ENCODE results near the gene CNPY3.

CNPY3 gene

DNA sequence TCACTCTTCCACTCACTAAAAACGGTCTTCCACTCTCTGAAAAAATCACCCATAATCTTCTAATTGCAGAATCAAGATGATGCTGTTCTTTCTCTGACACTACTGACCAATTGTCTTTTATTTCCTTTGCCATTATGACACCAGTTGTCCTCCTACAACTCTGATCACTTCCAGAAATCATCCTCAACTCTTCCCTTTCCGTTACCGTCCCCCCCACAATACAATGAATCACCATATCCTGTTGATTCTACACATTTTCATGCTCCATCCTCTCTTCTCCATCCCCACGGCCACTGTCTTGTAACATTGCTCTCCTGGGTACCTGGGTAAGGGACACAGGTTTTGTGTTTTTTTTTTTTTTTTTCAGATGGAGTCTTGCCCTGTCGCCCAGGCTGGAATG, 52.6 kb downstream of the CNPY3 start:
- DNase-seq (ENCODE audit: low read depth): no peak

DNA sequence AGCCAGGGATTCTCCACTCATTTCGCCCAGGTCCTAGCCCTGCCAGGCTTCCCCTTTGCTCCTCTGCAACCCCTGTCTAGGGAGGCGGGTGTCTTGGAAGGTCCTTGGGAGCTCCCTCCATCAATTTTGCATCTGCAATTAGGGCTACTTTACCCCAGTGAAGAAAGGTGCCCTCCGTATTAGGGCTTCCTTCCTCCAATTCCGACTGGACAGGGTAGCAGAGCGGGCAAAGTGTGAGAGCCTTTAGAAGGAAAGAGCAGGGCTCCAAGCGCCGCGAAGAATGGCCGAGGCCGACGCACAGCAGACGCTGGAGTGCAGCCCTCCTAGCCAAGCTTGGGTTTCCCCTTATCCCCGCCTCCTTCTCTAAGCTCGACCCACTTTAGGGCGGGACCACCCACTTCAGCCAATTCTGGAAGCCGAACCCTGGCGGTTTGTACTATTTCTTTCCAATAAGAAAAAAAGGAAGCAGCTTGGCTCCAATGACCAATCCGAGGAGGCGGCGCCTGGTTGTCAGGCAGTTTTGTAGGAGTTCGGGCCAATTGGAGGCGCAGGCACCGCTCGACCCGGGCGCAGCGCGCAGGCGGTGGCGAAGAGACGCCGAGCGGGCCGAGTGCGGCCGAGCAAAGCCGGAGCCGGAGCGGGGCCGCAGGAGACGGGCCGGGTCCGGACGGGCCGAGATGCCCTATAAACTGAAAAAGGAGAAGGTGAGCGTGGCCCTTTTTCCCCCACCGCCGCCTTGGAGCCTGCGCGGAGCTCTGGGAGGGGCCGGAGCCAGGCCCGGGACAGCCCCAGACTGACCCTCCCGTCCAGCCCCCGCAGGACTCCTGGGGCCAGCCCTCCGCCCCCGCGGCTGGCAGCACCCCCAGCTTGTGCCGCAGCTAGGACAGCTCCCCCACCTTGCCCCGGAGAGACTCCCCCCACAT, 55.0 kb downstream of the CNPY3 start, which contains the start of gene PPP2R5D:
TSS of gene PPP2R5D (plus strand) at position 570 of the 923 bp plus-strand sequence. CDS start at position 678, 108 bp downstream.
- DNase-seq (ENCODE audit: low read depth): peak; percentile 96

DNA sequence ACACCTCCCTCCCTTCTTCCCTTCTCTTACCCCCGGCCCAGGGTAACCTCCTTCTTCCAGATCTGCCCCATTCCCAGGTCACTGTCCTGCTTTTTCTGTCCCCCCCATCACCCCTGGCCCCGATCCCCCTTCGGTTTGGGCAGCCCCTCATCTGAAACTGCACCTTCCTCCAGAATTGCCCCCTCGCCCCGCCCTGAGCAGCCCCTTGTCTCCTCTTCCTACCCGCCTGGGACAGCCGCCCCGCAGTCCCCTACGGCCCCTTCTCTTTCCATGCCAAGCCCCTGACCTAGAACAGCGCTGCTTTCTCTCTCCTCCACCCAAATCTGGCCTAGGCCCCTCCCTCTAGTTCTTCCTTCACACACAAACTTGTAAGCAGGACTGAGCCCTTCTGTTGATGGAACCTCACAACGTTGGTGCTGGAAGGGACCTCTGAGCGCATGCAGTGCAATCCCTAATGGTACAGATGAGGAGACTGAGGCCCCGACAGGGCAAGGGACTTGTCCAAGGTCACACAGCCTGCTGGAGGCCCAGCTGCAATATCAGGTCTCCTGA, 55.7 kb downstream of the CNPY3 start:
- no peak for DNase-seq (ENCODE audit: low read depth)

DNA sequence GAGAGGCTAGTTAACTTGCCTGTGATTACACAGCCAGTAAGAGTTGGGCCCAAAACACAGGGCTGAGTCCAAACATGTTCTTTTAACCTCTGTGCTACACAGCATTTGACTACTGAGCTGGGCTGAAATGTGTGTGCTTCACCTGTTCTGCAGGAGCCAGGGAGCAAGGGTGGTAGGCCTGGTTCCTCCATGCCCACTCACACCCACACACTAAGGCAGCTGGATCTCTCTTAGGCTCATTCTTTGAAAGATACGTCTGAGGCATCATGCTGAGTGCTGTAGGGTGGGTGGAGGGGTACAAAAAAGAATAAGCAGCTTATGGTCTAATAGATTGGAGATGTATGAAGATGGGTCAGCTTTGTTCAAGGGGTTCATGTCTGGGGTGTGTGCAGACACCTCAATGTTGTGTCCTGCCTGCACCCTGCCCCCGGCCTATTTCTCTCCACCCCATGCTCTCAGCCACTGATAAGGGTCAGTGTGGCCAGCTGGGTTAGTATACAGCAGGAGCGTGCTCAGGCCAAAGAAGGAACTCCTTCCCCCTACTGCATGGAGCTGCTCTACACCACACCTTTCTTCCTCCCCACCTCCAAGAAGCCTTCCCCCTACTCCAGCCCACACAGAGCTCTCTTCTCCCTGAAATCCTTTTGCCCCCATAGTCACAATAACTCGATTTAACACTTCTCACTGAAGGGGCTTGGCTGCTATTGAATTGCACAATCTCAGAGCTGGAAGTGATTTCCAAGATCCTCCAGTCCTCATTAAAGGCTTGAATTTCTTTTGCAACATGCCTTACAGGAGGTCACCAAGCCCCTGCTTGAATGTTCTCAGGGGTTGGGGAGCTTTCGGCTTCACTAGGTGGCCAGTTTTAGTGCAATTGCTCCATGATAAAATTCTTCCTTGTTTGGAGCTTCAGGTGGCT, 58.5 kb downstream of the CNPY3 start:
- no peak for DNase-seq (ENCODE audit: low read depth)

DNA sequence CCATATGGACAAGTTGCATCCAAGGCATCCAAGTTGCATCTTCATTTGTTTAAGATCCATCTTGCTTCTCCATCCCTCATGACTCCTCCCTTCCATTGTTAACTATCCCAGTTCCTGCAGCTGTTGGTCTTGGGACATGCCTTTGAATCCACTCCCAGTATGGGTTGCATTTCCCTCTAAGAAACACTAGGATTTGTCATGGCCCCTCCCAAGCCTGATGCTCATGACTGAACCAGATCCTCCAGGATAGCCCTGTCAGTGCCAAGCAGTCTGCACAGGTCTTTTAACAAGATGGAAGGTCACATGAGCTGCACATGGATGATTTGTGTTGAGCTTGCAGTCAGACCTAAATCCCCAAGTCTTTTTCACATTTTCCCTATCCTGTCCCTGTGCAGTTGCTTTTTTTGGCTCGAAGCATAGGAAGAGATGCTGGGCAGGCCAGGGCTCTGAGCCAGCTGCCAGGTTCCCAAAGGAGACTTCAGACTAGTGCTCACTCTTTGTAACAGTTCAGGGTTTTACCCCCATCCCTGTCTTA, 59.3 kb downstream of the CNPY3 start:
- DNase-seq (ENCODE audit: low read depth): no peak
